HEK293 (cell line): ENCODE measurements around the gene TCF3.

Experiments used
- ZBTB21 ChIP-seq: fragments of 450-650 bp; formaldehyde crosslinking; IDR thresholded peaks from 2 replicates; pipeline ENCODE4 v1.5.1; 2017; ENCODE audit warnings: missing biosample characterization, missing genetic modification characterization
- ZIC2 ChIP-seq: fragments of 450-650 bp; formaldehyde crosslinking; IDR thresholded peaks from 2 replicates; pipeline ENCODE4 v1.5.1; 2016; ENCODE audit warnings: missing biosample characterization, missing genetic modification characterization
- ZNF23 ChIP-seq: fragments of 450-650 bp; formaldehyde crosslinking; IDR thresholded peaks from 2 replicates; pipeline ENCODE4 v1.5.1; 2016; ENCODE audit warnings: missing biosample characterization, missing genetic modification characterization, borderline replicate concordance
- TF ChIP-seq, protein P1 (sequence below): fragments of 450-650 bp; formaldehyde crosslinking; IDR thresholded peaks from 2 replicates; pipeline ENCODE4 v1.5.1; 2016; ENCODE audit warnings: missing biosample characterization, missing genetic modification characterization
- TF ChIP-seq, protein P2 (sequence below): fragments of 450-650 bp; formaldehyde crosslinking; IDR thresholded peaks from 2 replicates; pipeline ENCODE4 v1.5.1; 2016; ENCODE audit warnings: missing biosample characterization, missing genetic modification characterization
- TF ChIP-seq, protein P3 (sequence below): fragments of 450-650 bp; formaldehyde crosslinking; IDR thresholded peaks from 2 replicates; pipeline ENCODE4 v1.5.1; 2016; ENCODE audit warnings: missing biosample characterization, missing genetic modification characterization, low read depth

DNA sequence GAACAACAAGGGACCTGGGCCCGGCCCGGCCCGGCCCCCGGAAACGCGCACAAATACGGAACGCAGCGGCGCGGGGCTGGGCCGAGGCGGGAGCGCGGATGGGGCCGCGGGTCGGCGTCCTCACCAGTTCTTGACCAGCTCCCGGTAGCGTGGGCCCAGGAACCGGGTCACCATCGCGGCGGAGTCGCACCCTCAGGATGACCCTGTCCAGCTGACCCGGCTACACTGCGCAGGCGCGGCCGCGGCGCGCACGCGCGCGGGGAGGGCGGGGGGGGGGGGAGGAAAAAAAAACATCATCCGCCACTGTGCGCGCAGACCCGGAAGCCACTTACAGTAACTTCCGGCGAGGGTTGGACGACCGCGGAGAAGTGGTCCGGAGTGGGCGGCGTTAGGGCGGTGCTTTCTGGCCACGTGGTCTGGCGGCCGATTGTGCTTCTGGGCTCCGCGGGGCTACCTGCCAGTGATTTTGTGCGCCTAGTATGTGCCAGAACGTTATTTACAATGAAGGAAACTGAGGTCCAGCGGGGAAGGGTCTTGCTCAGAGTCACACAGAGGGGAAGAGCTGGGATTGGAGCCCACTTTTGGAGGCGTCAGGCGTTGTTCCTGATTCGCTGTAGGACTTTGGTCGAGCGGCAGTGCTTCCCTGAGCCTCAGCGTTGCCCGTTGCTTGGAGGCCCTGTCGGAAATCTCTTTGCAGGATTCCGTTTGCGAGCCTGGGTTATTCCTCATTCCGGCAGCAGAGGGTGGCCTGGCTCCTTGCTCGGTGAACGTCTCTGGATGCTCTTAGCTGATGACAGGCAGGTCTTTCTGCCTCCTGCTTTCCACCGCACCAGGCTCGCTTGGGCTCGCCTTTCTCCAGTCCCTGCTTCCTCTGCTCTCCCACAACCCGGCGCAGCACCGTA is 46.9 kb downstream of the TCF3 start, which contains the start of gene UQCR11:
- TF ChIP-seq, protein P1, sequence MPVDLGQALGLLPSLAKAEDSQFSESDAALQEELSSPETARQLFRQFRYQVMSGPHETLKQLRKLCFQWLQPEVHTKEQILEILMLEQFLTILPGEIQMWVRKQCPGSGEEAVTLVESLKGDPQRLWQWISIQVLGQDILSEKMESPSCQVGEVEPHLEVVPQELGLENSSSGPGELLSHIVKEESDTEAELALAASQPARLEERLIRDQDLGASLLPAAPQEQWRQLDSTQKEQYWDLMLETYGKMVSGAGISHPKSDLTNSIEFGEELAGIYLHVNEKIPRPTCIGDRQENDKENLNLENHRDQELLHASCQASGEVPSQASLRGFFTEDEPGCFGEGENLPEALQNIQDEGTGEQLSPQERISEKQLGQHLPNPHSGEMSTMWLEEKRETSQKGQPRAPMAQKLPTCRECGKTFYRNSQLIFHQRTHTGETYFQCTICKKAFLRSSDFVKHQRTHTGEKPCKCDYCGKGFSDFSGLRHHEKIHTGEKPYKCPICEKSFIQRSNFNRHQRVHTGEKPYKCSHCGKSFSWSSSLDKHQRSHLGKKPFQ = no peak
- TF ChIP-seq ZIC2 (tag by site-specific recombination) (0 out of 2 replicates have a peak, but pooled peaks have one; percentile 10), ZBTB21 (no peak; the same call in 1 of the 2 replicates), ZNF23 (no peak)
- TF ChIP-seq, protein P2, sequence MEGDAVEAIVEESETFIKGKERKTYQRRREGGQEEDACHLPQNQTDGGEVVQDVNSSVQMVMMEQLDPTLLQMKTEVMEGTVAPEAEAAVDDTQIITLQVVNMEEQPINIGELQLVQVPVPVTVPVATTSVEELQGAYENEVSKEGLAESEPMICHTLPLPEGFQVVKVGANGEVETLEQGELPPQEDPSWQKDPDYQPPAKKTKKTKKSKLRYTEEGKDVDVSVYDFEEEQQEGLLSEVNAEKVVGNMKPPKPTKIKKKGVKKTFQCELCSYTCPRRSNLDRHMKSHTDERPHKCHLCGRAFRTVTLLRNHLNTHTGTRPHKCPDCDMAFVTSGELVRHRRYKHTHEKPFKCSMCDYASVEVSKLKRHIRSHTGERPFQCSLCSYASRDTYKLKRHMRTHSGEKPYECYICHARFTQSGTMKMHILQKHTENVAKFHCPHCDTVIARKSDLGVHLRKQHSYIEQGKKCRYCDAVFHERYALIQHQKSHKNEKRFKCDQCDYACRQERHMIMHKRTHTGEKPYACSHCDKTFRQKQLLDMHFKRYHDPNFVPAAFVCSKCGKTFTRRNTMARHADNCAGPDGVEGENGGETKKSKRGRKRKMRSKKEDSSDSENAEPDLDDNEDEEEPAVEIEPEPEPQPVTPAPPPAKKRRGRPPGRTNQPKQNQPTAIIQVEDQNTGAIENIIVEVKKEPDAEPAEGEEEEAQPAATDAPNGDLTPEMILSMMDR = peak; percentile 83
- TF ChIP-seq, protein P3, sequence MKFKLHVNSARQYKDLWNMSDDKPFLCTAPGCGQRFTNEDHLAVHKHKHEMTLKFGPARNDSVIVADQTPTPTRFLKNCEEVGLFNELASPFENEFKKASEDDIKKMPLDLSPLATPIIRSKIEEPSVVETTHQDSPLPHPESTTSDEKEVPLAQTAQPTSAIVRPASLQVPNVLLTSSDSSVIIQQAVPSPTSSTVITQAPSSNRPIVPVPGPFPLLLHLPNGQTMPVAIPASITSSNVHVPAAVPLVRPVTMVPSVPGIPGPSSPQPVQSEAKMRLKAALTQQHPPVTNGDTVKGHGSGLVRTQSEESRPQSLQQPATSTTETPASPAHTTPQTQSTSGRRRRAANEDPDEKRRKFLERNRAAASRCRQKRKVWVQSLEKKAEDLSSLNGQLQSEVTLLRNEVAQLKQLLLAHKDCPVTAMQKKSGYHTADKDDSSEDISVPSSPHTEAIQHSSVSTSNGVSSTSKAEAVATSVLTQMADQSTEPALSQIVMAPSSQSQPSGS = no peak
